Ishikawa (cell line): ENCODE data around the gene THAP12.

Experiments
- FOXM1 ChIP-seq: IDR thresholded peaks from 2 replicates; pipeline ENCODE4 v1.6.1; 2012; ENCODE audit warnings: low read depth, borderline replicate concordance
- NFIC ChIP-seq: IDR thresholded peaks from 2 replicates; pipeline ENCODE4 v1.6.1; 2012
- RAD21 ChIP-seq: IDR thresholded peaks from 2 replicates; pipeline ENCODE4 v1.6.1; 2012; ENCODE audit warnings: low read depth

- TF ChIP-seq FOXM1 (no peak), NFIC (no peak), RAD21 (no peak)
Observed at GRCh38 chr11:76310832-76311595, 69.9 kb downstream of the THAP12 start.
